ENCODE results near the gene RNF144A. TPM values are rescaled to one million over a fixed set of nuclear protein-coding genes. Genes with fewer than 3 reads are reported as not detected.

Gene RNF144A
- total RNA-seq, 4 donors from 2014 or later: 27.3 to 47.3 (median 37.4) TPM

- Histone ChIP-seq H3K4me1 (peaks cover 0 to 20% (median 3%) of the 10 kb centered on the region in 4 donors), H3K27ac (no peak overlapping the region)
- DNase-seq (ENCODE audit: low spot score in 2 of 2): no peak
Observed at GRCh38 chr2:7061921-7062320, 144.7 kb downstream of the RNF144A start.

DNA sequence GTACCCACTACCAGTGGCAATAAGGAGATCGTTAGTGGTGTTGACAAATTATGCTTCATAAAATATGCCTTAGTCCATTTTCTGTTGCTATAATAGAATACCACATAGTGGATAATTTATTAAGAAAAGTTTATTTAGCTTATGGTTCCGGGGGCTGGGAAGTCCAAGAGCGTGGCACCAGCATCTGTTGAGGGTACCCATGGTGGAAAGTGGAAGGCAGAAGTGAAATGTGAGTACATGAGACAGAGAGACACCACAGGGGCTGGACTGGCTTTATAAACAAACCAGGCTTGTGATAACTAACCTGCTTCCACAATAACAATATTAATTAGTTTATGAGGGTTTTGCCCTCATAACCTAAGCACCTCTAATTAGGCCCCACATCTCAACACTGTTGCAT is 146.6 kb downstream of the RNF144A start:
- H3K4me1 ChIP-seq: peaks cover 0 to 20% (median 0%) of the 10 kb centered on the region in 4 donors
- no peaks in the 10 kb centered on the region for H3K9me3 ChIP-seq
- no peak overlapping the region for H3K27ac ChIP-seq
- H3K27me3 ChIP-seq: no peaks in the 10 kb centered on the region
- no peaks in the 10 kb centered on the region for H3K36me3 ChIP-seq
- TF ChIP-seq EP300 (IDR thresholded peaks at IDR 0.05) (no peak), POLR2A (IDR thresholded peaks at IDR 0.05) (no peak), CTCF (IDR thresholded peaks at IDR 0.05) (no peak)
- DNase-seq (ENCODE audit: low spot score in 2 of 2): no peak
- WGBS, 2 donors: 81 to 97% methylated on average over 3 of the region's 3 CpGs
- no peak overlapping the region for H3K4me3 ChIP-seq

More at GRCh38 chr2:7061921-7062320, 144.7 kb downstream of the RNF144A start:
- Histone ChIP-seq H3K27me3 (no peaks in the 10 kb centered on the region), H3K36me3 (no peaks in the 10 kb centered on the region), H3K4me3 (no peak overlapping the region), H3K9me3 (no peaks in the 10 kb centered on the region)
- WGBS, 2 donors: 72 to 90% methylated on average over 3 of the region's 3 CpGs
- TF ChIP-seq CTCF (IDR thresholded peaks at IDR 0.05): no peak
- no peak for TF ChIP-seq EP300 (IDR thresholded peaks at IDR 0.05)
- TF ChIP-seq POLR2A (IDR thresholded peaks at IDR 0.05): no peak

DNA sequence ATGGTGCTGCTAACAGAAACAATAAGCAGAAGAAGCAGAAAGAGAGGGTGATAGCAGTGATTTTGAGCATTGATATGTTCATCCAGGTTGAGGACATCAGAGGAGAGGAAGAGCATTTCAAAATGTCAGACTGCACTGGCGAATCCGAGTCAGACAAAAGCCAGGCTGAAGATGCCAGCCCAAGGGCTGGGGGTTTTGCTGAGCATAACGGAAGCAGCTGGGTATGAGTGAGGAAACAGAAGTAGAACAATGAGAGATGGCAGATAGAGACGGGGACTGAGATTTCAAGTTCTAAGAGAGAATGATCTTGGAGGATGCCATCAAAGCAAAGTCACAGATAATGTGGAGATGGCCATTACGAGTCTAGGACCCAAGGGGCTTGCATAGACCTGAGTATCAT is 151.2 kb downstream of the RNF144A start:
- no peak for TF ChIP-seq EP300 (IDR thresholded peaks at IDR 0.05)
- TF ChIP-seq CTCF (IDR thresholded peaks at IDR 0.05): no peak
- no peak for TF ChIP-seq POLR2A (IDR thresholded peaks at IDR 0.05)
- no peaks in the 10 kb centered on the region for H3K4me1 ChIP-seq
- H3K36me3 ChIP-seq: no peaks in the 10 kb centered on the region
- no peak overlapping the region for H3K27ac ChIP-seq
- no peaks in the 10 kb centered on the region for H3K27me3 ChIP-seq
- no peaks in the 10 kb centered on the region for H3K9me3 ChIP-seq
- no peak overlapping the region for H3K4me3 ChIP-seq
- 91 to 92% methylated on average over 5 of the region's 5 CpGs for WGBS, 2 donors
- no peak for DNase-seq (ENCODE audit: low spot score in 2 of 2)

DNA sequence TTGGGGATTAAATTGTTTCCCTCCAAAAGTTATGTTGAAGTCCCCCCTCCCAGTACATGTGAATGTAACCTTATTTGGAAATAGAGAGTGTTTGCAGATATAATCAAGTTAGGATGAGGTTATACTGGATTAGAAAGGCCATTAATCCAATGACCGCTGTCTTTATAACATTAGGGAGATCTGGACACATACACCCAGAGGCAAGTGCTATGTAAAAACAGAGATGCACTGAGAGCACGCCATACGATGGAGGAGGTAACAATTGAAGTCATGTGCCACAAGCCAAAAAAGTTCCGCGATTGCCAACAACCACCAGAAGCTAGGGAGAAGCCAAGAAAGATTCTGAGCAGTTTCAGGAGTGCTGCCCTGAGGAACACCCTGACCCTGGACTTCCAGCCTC is 153.3 kb downstream of the RNF144A start:
- TF ChIP-seq EP300 (IDR thresholded peaks at IDR 0.05) (no peak), CTCF (IDR thresholded peaks at IDR 0.05) (no peak), POLR2A (IDR thresholded peaks at IDR 0.05) (no peak)
- H3K4me1 ChIP-seq: no peaks in the 10 kb centered on the region

GRCh38 chr2:7071154-7071553 is 153.9 kb downstream of the RNF144A start:
- 81 to 91% methylated on average over 6 of the region's 6 CpGs for WGBS, 2 donors
- H3K4me1 ChIP-seq: no peaks in the 10 kb centered on the region
- no peak overlapping the region for H3K27ac ChIP-seq
- H3K36me3 ChIP-seq: no peaks in the 10 kb centered on the region
- DNase-seq (ENCODE audit: low spot score in 2 of 2): no peak
- H3K27me3 ChIP-seq: no peaks in the 10 kb centered on the region
- H3K9me3 ChIP-seq: no peaks in the 10 kb centered on the region
- TF ChIP-seq CTCF (IDR thresholded peaks at IDR 0.05): no peak
- TF ChIP-seq EP300 (IDR thresholded peaks at IDR 0.05): no peak
- no peak overlapping the region for H3K4me3 ChIP-seq

More for the DNA sequence above, 153.3 kb downstream of the RNF144A start:
- no peaks in the 10 kb centered on the region for H3K27me3 ChIP-seq
- no peak overlapping the region for H3K4me3 ChIP-seq
- WGBS, 2 donors: 70 to 92% methylated on average over 5 of the region's 5 CpGs
- H3K36me3 ChIP-seq: no peaks in the 10 kb centered on the region
- no peak for DNase-seq (ENCODE audit: low spot score in 2 of 2)
- no peak overlapping the region for H3K27ac ChIP-seq
- H3K9me3 ChIP-seq: no peaks in the 10 kb centered on the region

Data from tibial nerve (tissue), 4 donors.